Articular chondrocyte of knee joint (primary cell): ENCODE results near the gene CHST11. TPM values are rescaled to one million over a fixed set of nuclear protein-coding genes. Genes with fewer than 3 reads are reported as not detected.

Experiments
- small RNA-seq: library from RNA; depleted of rRNA; stranded (forward); fragments of <200 nt; gene quantifications from one replicate; pipeline ENCODE3, GENCODE V24; 2012
- total RNA-seq: library from RNA; depleted of rRNA; stranded (reverse); fragments of >200 nt; gene quantifications from 2 replicates; pipeline ENCODE4 v1.2.3, GENCODE V29; 2012

The CHST11 gene
- total RNA-seq, result 9.1 and 12.4 TPM in 2 replicates

DNA sequence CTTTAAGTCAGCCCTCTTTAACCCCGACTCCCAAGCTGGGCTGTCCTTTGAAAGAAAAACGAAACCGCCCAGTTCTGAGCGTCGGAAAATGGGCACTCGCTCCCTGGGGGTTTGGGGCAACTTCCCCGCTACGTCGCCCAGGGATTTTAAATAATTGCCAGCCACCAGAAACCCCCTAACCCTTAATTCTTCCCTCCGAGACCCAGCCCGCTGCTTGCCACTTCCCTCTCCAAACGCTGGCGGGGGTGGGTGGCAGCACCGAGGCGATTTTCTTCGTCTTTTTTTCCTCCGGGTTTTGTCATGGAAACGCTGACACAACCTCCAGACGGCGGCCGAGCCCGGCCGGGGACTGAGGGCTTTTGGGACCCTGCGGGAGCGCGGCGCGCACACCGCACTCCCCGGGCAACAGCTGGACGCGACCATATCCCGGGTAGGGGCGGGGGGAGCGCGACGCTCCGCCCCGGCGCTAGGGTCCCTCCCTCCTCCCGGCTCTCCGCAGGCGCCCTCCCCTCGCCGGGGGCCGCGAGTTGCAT, at the start of gene CHST11:
TSS of gene CHST11 (plus strand) at position 532 of the 533 bp plus-strand sequence.

Small RNAs within 50 kb of the gene (small RNA-seq; reads per million reads assigned to genes)
- gene MIR3922, result 0.65 reads per million, percentile 22 among the genes with 10 or more reads in this experiment

Other genes starting within 250 kb of the CHST11 start
- 173 and 209 TPM in 2 replicates for gene TXNRD1, start 241.2 kb upstream of the CHST11 start, total RNA-seq
- 9.3 and 18.2 TPM in 2 replicates for gene EID3, start 153.2 kb upstream of the CHST11 start, total RNA-seq